ENCODE results near the gene ZHX3. TPM values are rescaled to one million over a fixed set of nuclear protein-coding genes. Genes with fewer than 3 reads are reported as not detected.
A peak's percentile ranks its signal among the peaks of the same experiment; 100 is the strongest.

ZHX3 gene
- total and polyA plus RNA-seq, 9 of the 15 experiments (the other 6 are each of a cell fraction or from before 2014, with no cell fraction given) = 0.80 to 14.6 (median 4.9) TPM

GRCh38 chr20:41268917-41269652 is 48.4 kb downstream of the ZHX3 start:
- in situ Hi-C loops (cut with MboI) = no loop called here

More at GRCh38 chr20:41268917-41269652, 48.4 kb downstream of the ZHX3 start:
- H2AFZ ChIP-seq (ENCODE audit: low read depth, low read length) = no peak overlapping the region
- TF ChIP-seq SMAD4 (CRISPR knock-in tag; conservative IDR thresholded peaks at IDR 0.05) (no peak), BRF2 (IDR thresholded peaks at IDR 0.05; ENCODE audit: borderline replicate concordance, insufficient read depth, insufficient read length) (no peak), RFX5 (IDR thresholded peaks at IDR 0.05; ENCODE audit: low read depth, low read length) (no peak), SP2 (IDR thresholded peaks at IDR 0.05; ENCODE audit: extremely low read depth, low read depth, low read length, poor library complexity, severe bottlenecking) (no peak), ZNF766 (CRISPR knock-in tag; conservative IDR thresholded peaks at IDR 0.05) (no peak), NCOA6 (IDR thresholded peaks at IDR 0.05) (no peak), PATZ1 (CRISPR knock-in tag; IDR thresholded peaks at IDR 0.05; ENCODE audit: borderline replicate concordance) (no peak), NFE2 (IDR thresholded peaks at IDR 0.05; ENCODE audit: low read depth) (no peak), EHMT2 (IDR thresholded peaks at IDR 0.05) (no peak), HDAC8 (tag; IDR thresholded peaks at IDR 0.05) (no peak), FOXP1 (CRISPR knock-in tag; IDR thresholded peaks at IDR 0.05) (no peak), HMGXB4 (CRISPR knock-in tag; IDR thresholded peaks at IDR 0.05) (no peak)
- H3K79me2 ChIP-seq (ENCODE audit: control insufficient read depth, insufficient read depth, low read length) = no peaks in the 10 kb centered on the region
- H3K4me1 ChIP-seq (replicated peaks in 1 of 2; ENCODE audit: control insufficient read depth in 2 of 2, insufficient read depth in 2 of 2, low read length in 2 of 2) = no peaks in the 10 kb centered on the region
- H3K9ac ChIP-seq (ENCODE audit: insufficient read depth in 1 of 2, low read depth in 2 of 2, low read length in 2 of 2) = no peak overlapping the region
- no peak overlapping the region for H3K27ac ChIP-seq (ENCODE audit: extremely low read depth, low read depth, low read length)
- DNase-seq (ENCODE audit: extremely low read depth in 1 of 4, low spot score in 3 of 4) = no peak
- no peaks in the 10 kb centered on the region for H4K20me1 ChIP-seq (replicated peaks; ENCODE audit: control insufficient read depth, insufficient read depth, low read length)
- no peaks in the 10 kb centered on the region for H3K9me3 ChIP-seq (replicated peaks; ENCODE audit: control insufficient read depth, insufficient read depth, low read depth, low read length)
- H3K9me1 ChIP-seq (ENCODE audit: control insufficient read depth, insufficient read depth, low read length) = no peaks in the 10 kb centered on the region
- intact Hi-C loops (cut with micrococcal nuclease) = no loop called here
- peak; percentile 26 for FAIRE-seq
- BruUV-seq (replicated peaks) = no TSS peak
- H3K4me2 ChIP-seq (ENCODE audit: insufficient read depth, low read length) = no peak overlapping the region
- no peaks in the 10 kb centered on the region for H3K36me3 ChIP-seq (ENCODE audit: control insufficient read depth, insufficient read depth, low read length)
- no peak for ATAC-seq
- ChIA-PET CTCF (ENCODE audit: low intra/inter-chr PET ratio) (no interaction called here), POLR2A (no interaction called here)
- no peak overlapping the region for H3K4me3 ChIP-seq
- H3K27me3 ChIP-seq (ENCODE audit: control insufficient read depth in 2 of 2, insufficient read depth in 2 of 2, low read length in 2 of 2) = no peaks in the 10 kb centered on the region
- 53% methylated on average over 4 of the region's 4 CpGs for WGBS (ENCODE audit: insufficient coverage, low coverage, missing lambda C conversion rate)
